ENCODE results near the gene ADARB2. TPM values are rescaled to one million over a fixed set of nuclear protein-coding genes. Genes with fewer than 3 reads are reported as not detected.

ADARB2 gene
- total and polyA plus RNA-seq, 2 experiments from 2014 or later, result 2.0 to 5.0 TPM

DNA sequence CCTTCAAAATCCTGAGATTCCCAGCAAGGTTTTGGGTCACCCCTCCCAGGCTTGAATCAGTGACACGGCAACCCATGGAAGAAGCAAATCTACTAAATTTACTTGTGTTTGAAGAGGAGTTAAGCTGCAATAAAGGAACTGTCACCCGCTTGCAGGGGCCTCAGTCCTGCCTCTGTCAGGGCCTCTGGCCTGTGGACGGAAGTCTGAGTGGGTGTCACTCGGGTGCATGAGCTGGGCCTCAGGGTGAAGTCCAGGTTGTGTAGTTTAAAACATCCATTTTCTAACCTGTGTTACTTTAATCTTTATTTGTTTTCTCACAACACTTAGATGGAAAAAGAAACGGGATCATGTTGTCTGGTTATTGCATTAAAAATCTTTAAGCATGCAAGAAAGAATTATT is 234.9 kb downstream of the ADARB2 start:
- Histone ChIP-seq H3K4me1 (ENCODE audit: insufficient read depth) (0 out of 2 replicates have a peak, but pooled peaks cover 4% of the 10 kb centered on the region), H3K27ac (ENCODE audit: low read depth) (no peak overlapping the region), H3K27me3 (ENCODE audit: insufficient read depth) (no peaks in the 10 kb centered on the region), H3K36me3 (ENCODE audit: insufficient read depth) (no peaks in the 10 kb centered on the region), H3F3A (replicated peaks; ENCODE audit: low read depth) (no peaks in the 10 kb centered on the region), H3K4me3 (no peak overlapping the region), H3K79me2 (replicated peaks; ENCODE audit: insufficient read depth) (no peaks in the 10 kb centered on the region), H4K20me1 (replicated peaks; ENCODE audit: insufficient read depth) (no peaks in the 10 kb centered on the region), H3K4me2 (no peak overlapping the region), H2AFZ (no peak overlapping the region), H3K9me2 (ENCODE audit: insufficient read depth) (peaks cover 8% of the 10 kb centered on the region)
- Mint-ChIP-seq H3K27me3 (ENCODE audit: insufficient read depth, low read depth, poor library complexity) (peaks cover 2% of the 10 kb centered on the region), H3K4me1 (peaks cover 9% of the 10 kb centered on the region; the same call in 2 of the 3 replicates), H3K4me3 (no peak overlapping the region), H3K27ac (no peak overlapping the region), H3K36me3 (ENCODE audit: low read depth) (no peaks in the 10 kb centered on the region), H3K9me3 (peaks cover 3% of the 10 kb centered on the region)
- DNase-seq (ENCODE audit: low spot score) (no peak), ATAC-seq (no peak)
- TF ChIP-seq STAT1 (IDR thresholded peaks at IDR 0.05; ENCODE audit: unreplicated experiment) (no peak), NANOG (IDR thresholded peaks at IDR 0.05; ENCODE audit: borderline replicate concordance) (no peak), ZNF114 (CRISPR knock-in tag; IDR thresholded peaks at IDR 0.05) (no peak)
- TF ChIP-seq, protein P1, sequence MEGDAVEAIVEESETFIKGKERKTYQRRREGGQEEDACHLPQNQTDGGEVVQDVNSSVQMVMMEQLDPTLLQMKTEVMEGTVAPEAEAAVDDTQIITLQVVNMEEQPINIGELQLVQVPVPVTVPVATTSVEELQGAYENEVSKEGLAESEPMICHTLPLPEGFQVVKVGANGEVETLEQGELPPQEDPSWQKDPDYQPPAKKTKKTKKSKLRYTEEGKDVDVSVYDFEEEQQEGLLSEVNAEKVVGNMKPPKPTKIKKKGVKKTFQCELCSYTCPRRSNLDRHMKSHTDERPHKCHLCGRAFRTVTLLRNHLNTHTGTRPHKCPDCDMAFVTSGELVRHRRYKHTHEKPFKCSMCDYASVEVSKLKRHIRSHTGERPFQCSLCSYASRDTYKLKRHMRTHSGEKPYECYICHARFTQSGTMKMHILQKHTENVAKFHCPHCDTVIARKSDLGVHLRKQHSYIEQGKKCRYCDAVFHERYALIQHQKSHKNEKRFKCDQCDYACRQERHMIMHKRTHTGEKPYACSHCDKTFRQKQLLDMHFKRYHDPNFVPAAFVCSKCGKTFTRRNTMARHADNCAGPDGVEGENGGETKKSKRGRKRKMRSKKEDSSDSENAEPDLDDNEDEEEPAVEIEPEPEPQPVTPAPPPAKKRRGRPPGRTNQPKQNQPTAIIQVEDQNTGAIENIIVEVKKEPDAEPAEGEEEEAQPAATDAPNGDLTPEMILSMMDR (conservative IDR thresholded peaks at IDR 0.05; ENCODE audit: low read depth in 2 of 2), result no peak

- no peak for ATAC-seq
- no peak overlapping the region for H3K4me2 ChIP-seq
- 0 out of 2 replicates have a peak, but pooled peaks cover 4% of the 10 kb centered on the region for H3K4me1 ChIP-seq (ENCODE audit: insufficient read depth)
- H2AFZ ChIP-seq, result no peak overlapping the region
- H3K4me3 ChIP-seq, result no peak overlapping the region
- no peak overlapping the region for H3K4me3 Mint-ChIP-seq
- H3K27me3 ChIP-seq (ENCODE audit: insufficient read depth), result no peaks in the 10 kb centered on the region
- no peak overlapping the region for H3K27ac ChIP-seq (ENCODE audit: low read depth)
- H3K9me3 Mint-ChIP-seq, result peaks cover 3% of the 10 kb centered on the region; the same call in 2 of the 3 replicates
- no peaks in the 10 kb centered on the region for H4K20me1 ChIP-seq (replicated peaks; ENCODE audit: insufficient read depth)
- no peak overlapping the region for H3K27ac Mint-ChIP-seq
- peaks cover 6% of the 10 kb centered on the region; the same call in 2 of the 3 replicates for H3K4me1 Mint-ChIP-seq
- peaks cover 14% of the 10 kb centered on the region for H3K9me2 ChIP-seq (ENCODE audit: insufficient read depth)
- no peaks in the 10 kb centered on the region for H3K36me3 ChIP-seq (ENCODE audit: insufficient read depth)
- no peak for DNase-seq (ENCODE audit: low spot score)
- H3F3A ChIP-seq (replicated peaks; ENCODE audit: low read depth), result no peaks in the 10 kb centered on the region
- no peaks in the 10 kb centered on the region for H3K36me3 Mint-ChIP-seq (ENCODE audit: low read depth)
- no peaks in the 10 kb centered on the region for H3K27me3 Mint-ChIP-seq (ENCODE audit: insufficient read depth, low read depth, poor library complexity)
- no peaks in the 10 kb centered on the region for H3K79me2 ChIP-seq (replicated peaks; ENCODE audit: insufficient read depth)
- TF ChIP-seq, protein P1 (conservative IDR thresholded peaks at IDR 0.05; ENCODE audit: low read depth in 2 of 2), result no peak
- TF ChIP-seq STAT1 (IDR thresholded peaks at IDR 0.05; ENCODE audit: unreplicated experiment) (no peak), ZNF114 (CRISPR knock-in tag; IDR thresholded peaks at IDR 0.05) (no peak), ZNF462 (CRISPR knock-in tag; IDR thresholded peaks at IDR 0.05) (no peak), POLR2AphosphoS5 (IDR thresholded peaks at IDR 0.05; ENCODE audit: low read depth) (no peak), CREB1 (CRISPR knock-in tag; IDR thresholded peaks at IDR 0.05; ENCODE audit: low read depth) (no peak), JUNB (IDR thresholded peaks at IDR 0.05; ENCODE audit: unreplicated experiment) (no peak), NANOG (IDR thresholded peaks at IDR 0.05; ENCODE audit: borderline replicate concordance) (no peak), EZH2 (IDR thresholded peaks at IDR 0.05; ENCODE audit: low read depth, unreplicated experiment) (no peak), ZNF331 (CRISPR knock-in tag; IDR thresholded peaks at IDR 0.05; ENCODE audit: low read depth) (no peak)
Observed at GRCh38 chr10:1499359-1499957, 237.9 kb downstream of the ADARB2 start.
